AG09319 (cell line): Measurements from ENCODE around the gene UBQLN1.

Experiments
- DNase-seq: peaks from one replicate; pipeline ENCODE4 v3.0.0-alpha.2; 2010; ENCODE audit warnings: low read depth; ENCODE audit errors: extremely low read depth
- TF ChIP-seq, protein P1 (sequence below): IDR thresholded peaks from 2 replicates; pipeline ENCODE4 v1.5.1; 2011; ENCODE audit warnings: low read depth, mild to moderate bottlenecking, inconsistent platforms, low read length, moderate library complexity

The UBQLN1 gene

DNA sequence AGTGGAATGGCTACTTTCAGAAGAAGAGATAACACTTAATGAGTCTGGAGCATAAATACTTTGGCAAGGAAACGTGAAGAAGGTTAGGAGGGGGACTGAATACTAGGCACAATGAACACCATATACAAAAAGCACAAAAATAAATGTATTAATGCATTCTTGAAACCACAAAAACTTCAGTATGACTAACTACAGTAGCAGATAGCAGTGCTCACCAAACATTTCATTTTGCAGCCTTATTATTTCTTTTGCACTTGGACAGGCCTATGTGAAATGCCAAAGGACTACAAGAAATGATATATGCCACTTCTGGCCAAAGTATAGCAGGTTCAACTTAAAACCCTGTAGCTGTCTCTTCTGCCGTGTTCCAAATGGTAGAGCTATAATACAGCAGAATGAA is 26.3 kb downstream of the UBQLN1 start:
- no peak for DNase-seq
- TF ChIP-seq, protein P1, sequence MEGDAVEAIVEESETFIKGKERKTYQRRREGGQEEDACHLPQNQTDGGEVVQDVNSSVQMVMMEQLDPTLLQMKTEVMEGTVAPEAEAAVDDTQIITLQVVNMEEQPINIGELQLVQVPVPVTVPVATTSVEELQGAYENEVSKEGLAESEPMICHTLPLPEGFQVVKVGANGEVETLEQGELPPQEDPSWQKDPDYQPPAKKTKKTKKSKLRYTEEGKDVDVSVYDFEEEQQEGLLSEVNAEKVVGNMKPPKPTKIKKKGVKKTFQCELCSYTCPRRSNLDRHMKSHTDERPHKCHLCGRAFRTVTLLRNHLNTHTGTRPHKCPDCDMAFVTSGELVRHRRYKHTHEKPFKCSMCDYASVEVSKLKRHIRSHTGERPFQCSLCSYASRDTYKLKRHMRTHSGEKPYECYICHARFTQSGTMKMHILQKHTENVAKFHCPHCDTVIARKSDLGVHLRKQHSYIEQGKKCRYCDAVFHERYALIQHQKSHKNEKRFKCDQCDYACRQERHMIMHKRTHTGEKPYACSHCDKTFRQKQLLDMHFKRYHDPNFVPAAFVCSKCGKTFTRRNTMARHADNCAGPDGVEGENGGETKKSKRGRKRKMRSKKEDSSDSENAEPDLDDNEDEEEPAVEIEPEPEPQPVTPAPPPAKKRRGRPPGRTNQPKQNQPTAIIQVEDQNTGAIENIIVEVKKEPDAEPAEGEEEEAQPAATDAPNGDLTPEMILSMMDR, result no peak

DNA sequence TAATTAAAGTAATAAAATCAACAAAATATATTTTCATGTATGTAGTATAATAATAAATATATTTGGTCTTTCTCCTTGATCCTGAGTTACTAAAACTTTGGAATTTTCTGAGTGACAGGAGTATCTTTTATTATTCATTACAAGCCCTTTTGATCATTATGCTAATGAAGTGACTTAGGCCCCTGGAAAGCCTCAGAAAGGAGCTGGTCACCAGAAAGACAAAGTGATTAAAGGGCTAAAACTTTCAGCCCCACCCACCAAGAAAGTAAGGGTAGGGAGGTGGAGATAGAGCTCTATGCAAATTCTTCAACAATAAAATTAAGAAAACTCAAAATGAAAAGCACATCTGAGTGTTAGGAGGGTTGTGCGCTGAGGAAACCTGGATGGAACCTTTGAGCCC is 27.5 kb downstream of the UBQLN1 start:
- no peak for DNase-seq
- TF ChIP-seq, protein P1, result no peak

DNA sequence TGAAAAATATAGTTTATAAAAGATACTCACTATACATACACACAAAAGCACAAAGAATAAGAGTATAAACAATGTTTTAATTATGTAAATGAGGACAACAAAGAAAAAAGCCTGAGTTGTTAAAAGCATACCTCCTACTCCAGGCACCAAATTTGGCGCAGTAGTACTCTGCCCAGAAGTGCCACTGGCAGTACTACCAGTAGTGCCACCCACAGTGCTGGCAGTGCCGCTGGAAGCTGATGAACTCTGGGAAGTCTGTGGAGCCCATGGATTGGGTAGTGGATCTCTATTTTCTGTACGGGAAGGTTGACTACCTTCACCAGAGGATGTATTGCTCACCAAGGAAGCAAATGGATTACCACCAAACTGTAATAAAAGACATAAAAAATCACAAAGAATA is 30.2 kb downstream of the UBQLN1 start:
- TF ChIP-seq, protein P1, result no peak
- DNase-seq, result no peak

DNA sequence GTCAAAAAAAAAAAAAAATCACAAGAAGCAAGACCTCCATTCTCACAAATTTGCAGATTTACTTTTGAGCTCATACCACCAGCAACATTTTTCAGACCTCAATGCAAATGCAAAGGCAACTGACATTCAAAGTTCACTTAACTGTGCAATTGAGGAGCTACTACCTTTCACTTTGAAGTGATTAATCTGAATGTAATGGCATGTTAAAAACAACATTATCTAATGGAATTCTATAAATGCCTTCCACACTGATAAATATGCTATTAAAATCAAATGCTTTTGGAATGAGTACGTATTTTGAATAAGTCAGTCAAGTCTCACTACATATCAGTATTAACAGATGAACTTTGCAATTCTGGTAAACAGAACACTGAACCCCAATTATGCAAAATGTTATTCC is 32.3 kb downstream of the UBQLN1 start:
- no peak for DNase-seq
- TF ChIP-seq, protein P1, result no peak

DNA sequence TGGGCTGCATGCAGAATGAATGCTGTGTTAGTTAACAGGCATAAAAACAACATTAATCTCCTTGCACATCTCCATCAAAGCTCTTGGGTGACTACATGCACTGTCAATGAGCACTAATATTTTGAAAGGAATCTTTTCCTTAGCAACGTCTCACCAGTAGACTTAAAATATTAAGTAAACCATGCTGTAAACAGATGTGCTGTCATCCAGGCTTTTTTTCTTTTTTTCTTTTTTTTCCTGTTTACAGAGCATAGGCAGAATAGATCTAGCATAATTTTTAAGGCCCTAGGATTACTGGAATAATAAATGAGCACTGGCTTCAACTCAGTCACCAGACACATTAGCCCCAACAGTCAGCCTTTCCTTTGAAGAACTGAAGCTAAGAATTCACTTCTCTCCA is 36.3 kb downstream of the UBQLN1 start:
- no peak for DNase-seq
- TF ChIP-seq, protein P1, result no peak

DNA sequence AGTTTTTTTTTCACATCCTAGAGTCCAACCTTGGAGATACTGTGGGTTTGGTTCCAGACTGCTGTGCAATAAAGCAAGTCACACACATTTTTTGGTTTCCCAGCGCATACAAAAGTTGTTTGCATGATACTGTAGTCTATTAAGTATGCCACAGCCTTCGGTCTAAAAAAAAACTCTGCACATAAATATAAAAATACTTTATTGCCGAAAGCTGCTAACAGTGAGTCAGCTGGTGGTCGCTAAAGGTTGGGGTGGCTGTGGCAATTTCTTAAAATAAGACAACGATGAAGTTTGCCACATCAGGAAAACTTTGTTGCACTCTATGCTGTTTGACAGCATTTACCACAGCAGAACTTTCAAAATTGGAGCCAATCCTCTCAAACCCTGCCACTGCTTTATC is 37.4 kb downstream of the UBQLN1 start:
- TF ChIP-seq, protein P1, result no peak
- DNase-seq, result no peak

DNA sequence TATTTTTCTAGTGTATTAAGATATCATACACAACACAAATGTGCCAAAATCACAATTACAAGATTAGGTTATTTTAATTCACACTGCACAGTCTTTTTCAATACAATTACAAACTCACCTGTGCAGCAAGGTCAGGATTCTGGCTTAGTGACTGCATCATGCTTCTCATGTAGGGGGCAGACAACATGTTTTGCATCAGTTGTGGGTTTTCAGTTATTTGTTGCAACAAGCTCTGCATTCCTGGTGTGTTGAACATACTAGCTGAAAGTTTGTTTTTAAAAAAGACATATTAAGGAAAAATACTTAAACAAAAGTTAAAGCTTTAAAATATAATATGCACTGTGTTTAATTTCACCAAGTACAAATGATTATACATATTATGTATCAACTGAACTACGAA is 38.7 kb downstream of the UBQLN1 start:
- TF ChIP-seq, protein P1, result no peak
- no peak for DNase-seq
